HG03571 (cell line): ENCODE measurements around the gene MPP7.

Experiments used
- ATAC-seq: cut with Tn5 transposase; IDR thresholded peaks from one replicate; pipeline ENCODE4 v1.9.1; 2021; ENCODE audit not compliant: unreplicated experiment

The MPP7 gene

DNA sequence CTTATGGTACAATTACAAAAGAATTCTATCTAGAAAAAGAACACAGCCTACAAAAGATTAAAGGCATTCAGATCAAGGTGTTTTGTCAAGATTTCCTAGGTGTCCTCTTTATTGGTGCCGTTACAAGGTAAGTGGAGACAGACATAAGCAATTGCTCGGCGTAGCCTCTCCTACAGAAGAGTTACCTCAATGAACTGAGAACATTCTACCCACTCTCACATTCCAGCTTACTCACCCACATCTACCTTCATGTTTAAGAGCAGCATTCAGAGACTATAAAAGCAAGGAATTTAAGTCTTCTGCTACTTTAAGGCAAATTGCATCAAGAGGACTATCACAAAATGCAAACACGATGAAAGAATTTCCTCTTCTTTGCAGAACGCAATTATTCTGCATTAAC is 29.5 kb downstream of the MPP7 start:
- ATAC-seq: no peak

DNA sequence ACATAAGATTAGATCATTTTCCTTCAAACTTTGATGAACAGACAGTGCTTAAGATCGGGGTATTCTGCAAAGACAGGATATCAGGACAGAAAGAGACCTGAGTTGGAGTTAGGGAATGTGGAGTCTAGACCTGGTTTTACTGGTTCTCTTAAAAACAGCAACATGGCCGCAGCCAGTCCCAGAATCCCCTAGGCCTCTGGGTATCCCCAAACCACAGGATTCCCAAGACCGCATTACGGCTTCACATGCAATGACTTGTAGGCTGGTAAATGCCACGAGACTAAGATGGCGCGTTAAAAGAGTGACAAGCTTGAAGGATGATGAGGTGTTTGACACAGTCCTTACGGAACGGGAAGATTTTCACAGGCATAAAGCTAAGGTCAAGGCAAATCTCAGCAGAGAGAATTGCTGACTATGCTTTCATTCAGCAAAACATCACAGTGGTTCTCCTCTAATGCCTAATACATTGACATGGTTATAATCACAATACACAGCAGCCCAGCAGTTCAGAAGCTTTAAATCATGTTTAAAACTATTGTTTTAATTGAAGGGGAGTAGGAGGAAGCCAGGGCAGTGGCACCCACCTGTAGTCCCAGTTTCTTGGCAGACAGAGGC is 32.9 kb downstream of the MPP7 start:
- ATAC-seq: no peak

DNA sequence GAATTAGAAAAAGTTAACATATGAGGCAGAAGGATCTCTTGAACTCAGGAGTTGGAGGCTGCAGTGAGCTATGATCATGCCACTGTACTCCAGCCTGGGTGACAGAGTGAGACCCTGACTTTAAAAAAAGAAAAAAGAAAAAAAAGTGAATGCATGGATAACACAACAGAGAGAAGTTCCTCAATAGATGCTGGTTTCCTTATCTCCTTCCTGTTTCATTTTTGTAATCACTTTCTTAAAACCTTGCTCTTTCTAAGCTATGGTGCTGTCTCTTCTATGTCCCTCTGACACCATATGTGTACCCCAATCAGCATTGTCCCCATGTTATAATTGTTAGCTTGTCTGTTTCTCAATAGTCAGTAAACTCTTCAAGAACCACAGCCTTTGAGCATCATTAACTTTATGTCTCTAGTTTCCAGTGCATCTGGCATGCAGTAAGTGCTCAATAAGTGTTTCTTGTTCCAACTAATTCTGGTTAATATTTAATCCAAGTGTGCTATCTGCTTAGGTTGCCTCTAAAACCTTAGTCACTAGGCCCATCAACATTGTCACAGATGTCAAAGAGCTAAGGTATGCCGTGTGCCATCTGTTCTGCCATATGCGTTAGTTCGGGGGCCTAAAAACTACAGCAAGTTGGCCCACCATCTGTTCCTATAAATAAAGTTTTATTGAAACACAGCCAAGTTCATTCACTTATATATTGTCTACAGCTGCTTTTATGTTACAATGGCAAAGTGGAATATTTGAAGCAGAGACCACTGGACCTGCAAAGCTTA is 36.2 kb downstream of the MPP7 start:
- no peak for ATAC-seq

DNA sequence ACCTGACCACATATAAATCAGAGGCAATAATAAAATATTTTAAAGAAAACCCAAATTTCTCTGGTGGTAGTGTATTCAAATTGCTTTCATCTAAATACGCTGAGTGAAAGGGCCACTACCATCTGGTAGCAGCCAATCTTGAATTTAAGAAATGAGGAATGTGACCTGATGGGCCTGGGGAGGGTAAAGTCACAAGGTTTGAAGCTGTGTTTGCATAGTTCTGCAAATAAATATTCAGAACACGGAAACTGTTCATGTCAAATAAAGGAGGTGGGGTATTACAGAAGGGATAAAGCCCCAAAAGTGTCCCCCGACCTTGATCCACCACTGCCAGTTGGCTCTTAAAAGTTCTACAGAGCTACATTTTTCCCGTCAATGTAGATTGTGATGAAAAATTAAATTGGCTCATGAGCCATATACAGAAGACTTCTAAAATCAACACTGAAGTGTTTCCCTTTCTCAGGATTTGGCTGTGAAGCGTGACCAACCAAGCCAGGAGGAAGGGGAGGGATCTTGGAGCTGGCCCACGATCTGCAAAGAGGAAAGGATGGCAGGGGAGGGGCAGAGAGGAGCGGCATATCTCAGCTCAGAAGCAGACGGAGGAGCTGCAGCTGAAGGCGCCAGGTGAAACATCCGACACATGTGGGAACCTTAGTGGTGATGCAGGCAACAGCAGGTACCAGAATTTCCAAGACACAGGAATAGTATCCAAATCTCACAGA is 39.6 kb downstream of the MPP7 start:
- no peak for ATAC-seq

DNA sequence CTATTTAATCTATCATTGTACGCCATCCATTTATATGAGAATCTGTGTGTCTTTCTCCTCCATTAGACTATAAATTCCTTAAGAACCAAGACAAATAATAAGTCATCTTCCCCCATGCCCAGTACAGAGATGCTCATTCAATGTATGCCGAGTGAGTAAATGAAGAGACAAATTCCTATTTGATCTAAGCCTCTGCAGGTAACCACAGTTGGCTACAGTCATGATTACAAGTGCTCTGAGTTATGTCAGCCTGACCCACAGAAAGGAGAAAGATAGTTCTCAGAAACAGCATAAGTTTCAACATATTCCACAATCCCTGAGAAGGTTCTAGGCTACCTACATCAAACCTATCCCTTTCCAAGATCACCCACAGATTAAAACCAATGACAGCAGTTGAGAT is 46.1 kb downstream of the MPP7 start:
- ATAC-seq: no peak

DNA sequence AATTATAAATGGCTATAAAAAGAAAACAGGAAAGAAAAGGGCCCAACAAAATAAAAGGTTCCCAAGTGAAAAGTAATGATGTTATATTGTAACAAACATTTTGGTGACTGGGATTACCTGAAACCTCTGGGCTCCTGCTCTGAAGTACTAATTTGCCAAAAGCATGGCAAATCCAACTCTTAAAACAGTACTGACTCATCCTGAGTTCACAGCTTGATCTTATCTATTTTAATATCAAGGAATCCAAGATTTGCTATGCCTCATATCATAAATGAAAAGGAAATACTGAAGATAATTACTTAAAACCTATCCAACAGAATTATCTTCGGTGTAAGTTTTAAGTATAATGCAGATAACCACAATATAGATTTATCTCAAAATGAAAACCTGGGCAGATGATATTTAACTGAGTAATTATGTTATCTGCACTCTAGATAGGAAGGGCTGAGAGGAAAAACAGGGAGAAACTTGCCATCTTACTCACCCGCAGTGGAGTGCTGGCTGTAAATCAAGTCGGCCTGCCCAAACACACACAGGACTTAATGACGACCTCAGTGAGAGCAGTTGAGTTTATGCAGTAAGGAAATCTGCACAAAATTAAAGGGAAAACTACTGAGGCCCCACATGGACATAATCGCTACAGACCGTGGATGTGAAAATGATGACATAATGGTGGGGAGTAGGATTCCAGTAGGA is 48.4 kb downstream of the MPP7 start:
- ATAC-seq: no peak

DNA sequence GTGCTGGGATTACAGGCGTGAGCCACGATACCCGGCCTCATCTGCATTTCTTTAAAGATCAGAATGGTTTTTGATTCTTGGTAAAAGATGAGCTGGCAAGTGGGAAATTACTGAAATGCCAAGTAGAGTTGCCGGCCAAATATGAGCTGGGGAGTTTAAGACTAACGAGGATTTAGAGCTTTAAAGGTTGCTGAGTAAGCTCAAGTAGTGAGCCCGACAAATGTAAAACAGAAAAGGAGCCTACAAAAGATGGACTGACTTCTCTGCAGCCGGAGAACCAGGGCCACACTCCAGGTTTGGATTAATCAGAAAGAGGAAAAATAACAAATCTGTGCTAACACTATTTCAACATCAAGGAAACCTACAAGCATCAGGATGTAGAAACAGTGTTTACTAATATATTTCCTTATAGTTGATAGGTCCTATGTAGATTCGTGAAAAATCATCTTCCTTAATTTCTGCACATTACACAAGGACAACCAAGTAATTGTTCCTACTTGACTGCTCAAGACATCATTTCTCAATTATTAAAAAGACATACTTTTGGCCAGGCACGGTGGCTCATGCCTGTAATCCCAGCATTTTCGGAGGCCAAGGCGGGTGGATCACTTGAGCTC is 49.6 kb downstream of the MPP7 start:
- no peak for ATAC-seq
